PC-3 (cell line): Measurements from ENCODE around the gene RNF130. TPM values are rescaled to one million over a fixed set of nuclear protein-coding genes. Genes with fewer than 3 reads are reported as not detected.

Source experiments
- ATAC-seq: fragments of 200-7000 bp; cut with Tn5 transposase; 2 replicates; pipeline ENCODE4 v1.9.1; 2020; ENCODE audit warnings: mild to moderate bottlenecking, moderate library complexity
- BruUV-seq: library from RNA; stranded (reverse); fragments of 400-500 nt; replicated peaks from 2 replicates; lab custom pipeline; 2021; lab: Mats Ljungman, UMichigan
- CTCF ChIA-PET: fragments of 300-600 bp; sonication (Branson Sonifier 250); formaldehyde crosslinking; loops from one replicate; lab custom pipeline; 2022; ENCODE audit warnings: antibody characterized with exemption; lab: Charles Lee
- POLR2A ChIA-PET: fragments of 300-600 bp; sonication (Branson Sonifier 250); formaldehyde crosslinking; loops from one replicate; lab custom pipeline; 2022; ENCODE audit warnings: antibody characterized with exemption; ENCODE audit not compliant: unreplicated experiment; lab: Charles Lee
- DNase-seq: peaks from one replicate; pipeline ENCODE4 v3.0.0-alpha.2; 2015
- H2AFZ ChIP-seq: fragments of 300-600 bp; sonication (generic); 2 replicates; pipeline ENCODE4 v1.6.0; 2016; ENCODE audit warnings: antibody characterized with exemption, low read length
- H3F3A ChIP-seq: fragments of 300-600 bp; sonication (generic); one replicate; pipeline ENCODE4 v1.6.0; 2017; ENCODE audit warnings: antibody characterized with exemption, low read length, control low read depth, mild to moderate bottlenecking; ENCODE audit not compliant: unreplicated experiment
- H3K27ac ChIP-seq: fragments of 300-600 bp; sonication (generic); 2 replicates; pipeline ENCODE4 v1.5.1; 2016; ENCODE audit warnings: mild to moderate bottlenecking, low read length
- H3K27me3 ChIP-seq: fragments of 300-600 bp; sonication (generic); 2 replicates; pipeline ENCODE4 v1.6.1; 2016; ENCODE audit warnings: low read length, mixed read lengths
- H3K36me3 ChIP-seq: fragments of 300-600 bp; sonication (generic); 2 replicates; pipeline ENCODE4 v1.6.1; 2016; ENCODE audit warnings: low read depth, mixed run types, low read length, mixed read lengths
- H3K4me1 ChIP-seq: fragments of 300-600 bp; sonication (generic); 2 replicates; pipeline ENCODE4 v1.5.1; 2016; ENCODE audit warnings: low read length; ENCODE audit not compliant: insufficient read depth
- H3K4me2 ChIP-seq: fragments of 300-600 bp; sonication (generic); 2 replicates; pipeline ENCODE4 v1.6.0; 2016; ENCODE audit warnings: low read length
- H3K4me3 ChIP-seq: fragments of 300-600 bp; sonication (generic); 2 replicates; pipeline ENCODE4 v1.5.1; 2016; ENCODE audit warnings: mild to moderate bottlenecking, low read length, mixed read lengths
- H3K79me2 ChIP-seq: fragments of 300-600 bp; sonication (generic); 2 replicates; pipeline ENCODE4 v1.6.1; 2017; ENCODE audit warnings: low read length, mixed read lengths
- H3K9ac ChIP-seq: fragments of 300-600 bp; sonication (generic); 2 replicates; pipeline ENCODE4 v1.6.0; 2016; ENCODE audit warnings: mild to moderate bottlenecking, low read length
- H3K9me2 ChIP-seq: fragments of 300-600 bp; sonication (generic); replicated peaks from 2 replicates; pipeline ENCODE4 v1.6.1; 2016; ENCODE audit warnings: mixed run types, low read length, mixed read lengths
- H3K9me3 ChIP-seq: fragments of 300-600 bp; sonication (generic); 2 replicates; pipeline ENCODE4 v1.6.1; 2016; ENCODE audit warnings: low read length, mixed read lengths
- H4K20me1 ChIP-seq: fragments of 300-600 bp; sonication (generic); 2 replicates; pipeline ENCODE4 v1.6.1; 2016; ENCODE audit warnings: low read length, mixed read lengths
- CTCF ChIP-seq: fragments of 300-600 bp; sonication (generic); conservative IDR thresholded peaks from 2 replicates; pipeline ENCODE4 v1.5.1; 2017; ENCODE audit warnings: antibody characterized with exemption, low read depth, mild to moderate bottlenecking, low read length
- EZH2 ChIP-seq: fragments of 300-600 bp; sonication (generic); IDR thresholded peaks from one replicate; pipeline ENCODE4 v1.6.1; 2017; ENCODE audit warnings: antibody characterized with exemption, mild to moderate bottlenecking, low read length; ENCODE audit not compliant: unreplicated experiment
- EZH2phosphoT487 ChIP-seq: fragments of 300-600 bp; sonication (generic); IDR thresholded peaks from 2 replicates; pipeline ENCODE4 v1.6.1; 2018; ENCODE audit warnings: mild to moderate bottlenecking, antibody characterized with exemption, low read length, borderline replicate concordance
- intact Hi-C: fragments of 100-400 bp; cut with micrococcal nuclease; formaldehyde crosslinking; loops from 2 replicates; pipeline ENCODE4 v1.9.0; 2023
- total RNA-seq: library from RNA; depleted of rRNA; stranded (reverse); fragments of >200 nt; gene quantifications from 2 replicates; pipeline ENCODE4 v1.2.3, GENCODE V29; 2014

The RNF130 gene
- total RNA-seq, 1 experiment from 2014 or later, result 31.2 TPM

DNA sequence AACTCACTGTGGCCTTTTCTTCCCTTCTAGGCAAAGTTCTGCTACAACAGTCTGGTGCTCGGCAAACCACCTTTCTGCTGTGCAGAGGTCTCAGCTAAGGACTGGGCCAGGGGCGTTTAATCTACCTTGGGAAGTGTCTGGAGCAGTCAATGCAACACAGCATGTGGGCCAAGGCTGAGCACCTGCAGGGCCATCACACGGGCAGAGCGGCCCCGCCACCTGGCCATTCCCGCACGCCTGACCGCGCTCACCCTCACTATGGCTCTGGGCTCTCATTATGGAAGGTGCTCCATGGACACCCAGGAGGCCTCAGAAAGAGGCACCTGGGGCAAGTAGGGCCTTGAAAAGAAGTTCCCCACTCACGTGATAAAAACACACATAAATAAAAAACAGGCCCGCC lies 98.2 kb downstream of the RNF130 start:
- Histone ChIP-seq H3K9ac (no peak overlapping the region), H3K27me3 (no peaks in the 10 kb centered on the region), H3K4me1 (no peaks in the 10 kb centered on the region), H3K27ac (no peak overlapping the region), H4K20me1 (no peaks in the 10 kb centered on the region), H3K4me2 (no peak overlapping the region), H3K4me3 (no peak overlapping the region), H3K36me3 (no peaks in the 10 kb centered on the region), H3K79me2 (no peaks in the 10 kb centered on the region), H3K9me2 (no peaks in the 10 kb centered on the region), H3F3A (no peaks in the 10 kb centered on the region), H2AFZ (no peak overlapping the region), H3K9me3 (no peaks in the 10 kb centered on the region)
- intact Hi-C loops, result no loop called here
- ChIA-PET CTCF (no interaction called here), POLR2A (no interaction called here)
- TF ChIP-seq EZH2phosphoT487, result no peak
- TF ChIP-seq EZH2, result no peak
- TF ChIP-seq CTCF, result no peak
- no TSS peak for BruUV-seq
- DNase-seq (no peak), ATAC-seq (no peak)

DNA sequence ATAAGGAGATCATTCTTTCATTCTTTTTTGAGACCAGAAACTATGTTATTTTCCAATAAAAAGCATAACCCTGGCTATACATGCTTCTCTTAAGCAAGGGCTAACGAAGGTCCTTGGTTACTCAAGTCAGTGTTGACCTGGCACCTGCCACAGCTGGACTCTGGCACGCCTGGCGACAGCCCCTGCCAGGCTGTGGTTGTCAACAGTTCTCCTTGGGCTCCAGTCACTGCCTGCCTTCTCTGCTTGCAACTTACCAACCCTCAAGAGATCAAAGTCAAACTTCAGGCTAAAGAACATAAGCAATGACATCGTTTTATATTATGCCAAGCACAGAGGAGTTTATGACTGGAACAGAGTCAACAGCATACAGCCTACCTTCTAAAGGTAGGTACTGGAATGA lies 102.4 kb downstream of the RNF130 start:
- Histone ChIP-seq H2AFZ (no peak overlapping the region), H3K79me2 (no peaks in the 10 kb centered on the region), H3K36me3 (no peaks in the 10 kb centered on the region), H3K4me3 (no peak overlapping the region), H3K4me1 (no peaks in the 10 kb centered on the region), H3K9me2 (no peaks in the 10 kb centered on the region), H3K9ac (no peak overlapping the region), H4K20me1 (no peaks in the 10 kb centered on the region), H3K9me3 (no peaks in the 10 kb centered on the region), H3K27me3 (no peaks in the 10 kb centered on the region), H3F3A (no peaks in the 10 kb centered on the region), H3K27ac (no peak overlapping the region), H3K4me2 (no peak overlapping the region)
- intact Hi-C loops, result no loop called here
- no peak for ATAC-seq
- no TSS peak for BruUV-seq
- no peak for TF ChIP-seq EZH2
- TF ChIP-seq CTCF, result no peak
- TF ChIP-seq EZH2phosphoT487, result no peak
- ChIA-PET CTCF (no interaction called here), POLR2A (no interaction called here)
- DNase-seq, result no peak

GRCh38 chr5:179967489-179967888 lies 104.1 kb downstream of the RNF130 start:
- TF ChIP-seq EZH2phosphoT487 (no peak), CTCF (no peak), EZH2 (no peak)
- Histone ChIP-seq H3K9me2 (no peaks in the 10 kb centered on the region), H3K36me3 (no peaks in the 10 kb centered on the region), H3K9me3 (no peaks in the 10 kb centered on the region), H3K79me2 (no peaks in the 10 kb centered on the region), H3K4me2 (no peak overlapping the region), H2AFZ (no peak overlapping the region), H3K27ac (no peak overlapping the region), H3K9ac (no peak overlapping the region), H4K20me1 (no peaks in the 10 kb centered on the region), H3F3A (no peaks in the 10 kb centered on the region), H3K4me3 (no peak overlapping the region), H3K4me1 (no peaks in the 10 kb centered on the region), H3K27me3 (no peaks in the 10 kb centered on the region)
- ChIA-PET POLR2A (no interaction called here), CTCF (no interaction called here)
- no TSS peak for BruUV-seq
- DNase-seq (no peak), ATAC-seq (no peak)
- intact Hi-C loops, result no loop called here
